GM23248 (cell line): ENCODE data around the gene PSG3. TPM values are rescaled to one million over a fixed set of nuclear protein-coding genes. Genes with fewer than 3 reads are reported as not detected.
"Not testable (repeated sequence)": the region's sequence is repeated elsewhere in the genome, so short reads cannot be mapped to it uniquely, and the experiment has no call there.

Source experiments
- DNase-seq: peaks from one replicate; pipeline ENCODE4 v3.0.0-alpha.2; 2015
- H2AFZ ChIP-seq: fragments of 200-600 bp; sonication (generic); 2 replicates; pipeline ENCODE4 v1.6.1; 2016; ENCODE audit warnings: antibody characterized with exemption
- H3F3A ChIP-seq: fragments of 200-600 bp; sonication (generic); 2 replicates; pipeline ENCODE4 v1.6.1; 2016; ENCODE audit warnings: mild to moderate bottlenecking, antibody characterized with exemption, mixed run types; ENCODE audit not compliant: insufficient read depth
- H3K27ac ChIP-seq: fragments of 200-600 bp; sonication (generic); 2 replicates; pipeline ENCODE4 v1.5.1; 2016; ENCODE audit warnings: mild to moderate bottlenecking
- H3K27me3 ChIP-seq: fragments of 200-600 bp; sonication (generic); replicated peaks from 2 replicates; pipeline ENCODE4 v1.6.1; 2016; ENCODE audit warnings: mild to moderate bottlenecking; ENCODE audit not compliant: insufficient read depth
- H3K36me3 ChIP-seq: fragments of 200-600 bp; sonication (generic); 2 replicates; pipeline ENCODE4 v1.6.1; 2016; ENCODE audit warnings: low read depth, mild to moderate bottlenecking
- H3K4me1 ChIP-seq: fragments of 200-600 bp; sonication (generic); 2 replicates; pipeline ENCODE4 v1.6.1; 2016; ENCODE audit warnings: mild to moderate bottlenecking; ENCODE audit not compliant: insufficient read depth
- H3K4me2 ChIP-seq: fragments of 200-600 bp; sonication (generic); one replicate; pipeline ENCODE4 v1.6.1; 2016; ENCODE audit warnings: mild to moderate bottlenecking; ENCODE audit not compliant: unreplicated experiment
- H3K4me3 ChIP-seq: fragments of 200-600 bp; sonication (generic); 2 replicates; pipeline ENCODE4 v1.5.1; 2016; ENCODE audit warnings: mild to moderate bottlenecking
- H3K79me2 ChIP-seq: fragments of 200-600 bp; sonication (generic); 2 replicates; pipeline ENCODE4 v1.6.1; 2016; ENCODE audit warnings: mild to moderate bottlenecking; ENCODE audit not compliant: insufficient read depth
- H3K9ac ChIP-seq: fragments of 200-600 bp; sonication (generic); 2 replicates; pipeline ENCODE4 v1.6.1; 2016; ENCODE audit warnings: mild to moderate bottlenecking
- H3K9me2 ChIP-seq: fragments of 200-600 bp; sonication (generic); 2 replicates; pipeline ENCODE4 v1.6.1; 2016; ENCODE audit warnings: mixed run types, mild to moderate bottlenecking, moderate library complexity; ENCODE audit not compliant: insufficient read depth
- H3K9me3 ChIP-seq: fragments of 200-600 bp; sonication (generic); one replicate; pipeline ENCODE4 v1.6.1; 2017; ENCODE audit warnings: low read depth
- H4K20me1 ChIP-seq: fragments of 200-600 bp; sonication (generic); 2 replicates; pipeline ENCODE4 v1.6.0; 2016; ENCODE audit not compliant: insufficient read depth
- EZH2 ChIP-seq: fragments of 200-600 bp; sonication (generic); IDR thresholded peaks from 2 replicates; pipeline ENCODE4 v1.6.1; 2018; ENCODE audit warnings: antibody characterized with exemption, mild to moderate bottlenecking; ENCODE audit not compliant: insufficient read depth, poor library complexity, severe bottlenecking
- EZH2phosphoT487 ChIP-seq: fragments of 200-600 bp; sonication (generic); IDR thresholded peaks from 2 replicates; pipeline ENCODE4 v1.6.1; 2018; ENCODE audit warnings: antibody characterized with exemption, moderate library complexity, mild to moderate bottlenecking, low read depth; ENCODE audit not compliant: insufficient read depth
- WGBS, 2 experiments: methylation state at CpG; one replicate each; pipeline ENCODE4 v1.1.6; 2015 to 2017; ENCODE audit warnings: low lambda C conversion rate in 2 of 2, low coverage in 1 of 2; ENCODE audit errors: missing lambda C conversion rate in 2 of 2; 5-methylcytosine and 5-hydroxymethylcytosine counted together
- in situ Hi-C: fragments of 300-500 bp; cut with MboI; formaldehyde crosslinking; loops from 2 replicates; pipeline ENCODE4 v1.15.0; 2020
- polyA plus RNA-seq: library from polyadenylated mRNA; unstranded; fragments of >200 nt; fragmentation: Nextera tagmentation; extraction: Ambion mirVana; gene quantifications from 2 replicates; pipeline ENCODE4 v1.2.1, GENCODE V29; 2016
- total RNA-seq: library from RNA; depleted of rRNA; stranded (reverse); fragments of >200 nt; shearing (Covaris generic); gene quantifications from 2 replicates; pipeline ENCODE4 v1.2.3, GENCODE V29; 2014

The PSG3 gene
- total and polyA plus RNA-seq, 2 experiments from 2014 or later = 0.10 TPM; not detected in 1

DNA sequence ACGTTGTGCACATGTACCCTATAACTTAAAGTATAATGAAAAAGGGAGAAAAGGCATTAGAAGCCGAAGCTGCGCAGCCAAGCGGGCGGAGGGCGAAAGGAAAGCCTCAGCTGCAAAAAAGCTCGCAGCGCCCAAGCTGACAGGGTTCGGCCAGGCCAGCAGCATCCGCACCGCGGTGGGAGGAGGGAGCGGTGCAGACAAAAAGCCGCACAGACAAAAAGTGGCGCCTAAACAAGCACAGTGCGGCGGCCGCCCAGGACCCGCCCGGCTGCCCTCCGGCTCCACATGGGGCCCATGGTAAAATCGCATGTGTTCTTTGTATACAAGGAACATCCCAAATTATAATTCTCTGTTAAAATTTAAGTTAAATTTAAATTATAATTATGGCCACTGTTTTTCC, 42.4 kb downstream of the PSG3 start:
- Histone ChIP-seq H3K4me1 (no peaks in the 10 kb centered on the region), H3K27ac (no peak overlapping the region), H3F3A (no peaks in the 10 kb centered on the region), H3K9me3 (no peaks in the 10 kb centered on the region), H3K79me2 (no peaks in the 10 kb centered on the region), H4K20me1 (no peaks in the 10 kb centered on the region), H2AFZ (no peak overlapping the region), H3K36me3 (no peaks in the 10 kb centered on the region), H3K4me3 (no peak overlapping the region), H3K27me3 (peaks cover 64% of the 10 kb centered on the region), H3K9me2 (no peaks in the 10 kb centered on the region), H3K9ac (no peak overlapping the region), H3K4me2 (no peak overlapping the region)
- in situ Hi-C loops = loop anchor here (10.0 kb wide), 1 partner anchor 47 kb away; the partner anchor contains the start of gene PSG3
- DNase-seq = peak; percentile 11
- WGBS, 2 experiments = 18 to 20% methylated on average over 22 of the region's 22 CpGs
- no peak for TF ChIP-seq EZH2
- TF ChIP-seq EZH2phosphoT487 = no peak

DNA sequence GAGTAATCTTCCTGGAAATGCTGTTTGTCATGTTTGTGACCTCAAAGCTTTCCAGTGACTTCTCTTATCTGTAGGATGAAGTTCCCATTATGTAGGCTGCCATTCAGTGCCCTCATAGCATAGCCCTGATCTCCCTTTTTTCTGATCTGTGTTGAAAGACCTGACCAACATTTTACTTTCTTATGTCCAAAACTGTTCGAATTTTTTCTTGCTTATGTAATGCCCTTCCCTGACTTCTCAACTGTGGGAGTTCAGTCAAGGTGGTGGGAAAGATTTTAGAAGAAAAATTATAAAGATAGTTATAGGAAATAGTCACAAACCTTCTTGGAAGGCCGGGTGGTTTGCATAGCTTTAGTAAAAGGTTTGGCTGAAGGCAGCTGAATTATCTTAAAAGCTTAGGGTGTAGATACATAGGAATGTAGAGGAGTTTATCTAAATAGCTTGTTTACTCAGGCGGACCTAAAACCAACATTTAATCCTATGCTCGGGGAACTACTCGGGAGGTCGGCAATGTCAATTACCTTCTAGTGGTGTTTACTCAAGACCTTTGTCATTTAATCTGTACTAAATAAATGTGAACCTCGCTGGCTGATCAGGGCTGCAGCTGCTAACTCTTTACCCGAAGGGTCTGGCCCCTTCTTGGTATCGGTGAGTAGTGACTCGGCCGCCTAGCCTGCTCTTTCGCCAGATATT, 44.3 kb downstream of the PSG3 start:
- Histone ChIP-seq H3K9me2 (no peaks in the 10 kb centered on the region), H3K4me1 (no peaks in the 10 kb centered on the region), H3K9ac (no peak overlapping the region), H3K27ac (no peak overlapping the region), H3K27me3 (peaks cover 55% of the 10 kb centered on the region), H3K4me3 (no peak overlapping the region), H3F3A (no peaks in the 10 kb centered on the region), H3K4me2 (no peak overlapping the region), H3K36me3 (no peaks in the 10 kb centered on the region), H3K79me2 (no peaks in the 10 kb centered on the region), H2AFZ (no peak overlapping the region), H4K20me1 (no peaks in the 10 kb centered on the region), H3K9me3 (no peaks in the 10 kb centered on the region)
- DNase-seq = no peak
- no peak for TF ChIP-seq EZH2phosphoT487
- TF ChIP-seq EZH2 = no peak
- in situ Hi-C loops = loop anchor here (10.0 kb wide), 1 partner anchor 49 kb away; the partner anchor contains the start of gene PSG3
- 67 to 68% methylated on average over 12 of the region's 12 CpGs for WGBS, 2 experiments

DNA sequence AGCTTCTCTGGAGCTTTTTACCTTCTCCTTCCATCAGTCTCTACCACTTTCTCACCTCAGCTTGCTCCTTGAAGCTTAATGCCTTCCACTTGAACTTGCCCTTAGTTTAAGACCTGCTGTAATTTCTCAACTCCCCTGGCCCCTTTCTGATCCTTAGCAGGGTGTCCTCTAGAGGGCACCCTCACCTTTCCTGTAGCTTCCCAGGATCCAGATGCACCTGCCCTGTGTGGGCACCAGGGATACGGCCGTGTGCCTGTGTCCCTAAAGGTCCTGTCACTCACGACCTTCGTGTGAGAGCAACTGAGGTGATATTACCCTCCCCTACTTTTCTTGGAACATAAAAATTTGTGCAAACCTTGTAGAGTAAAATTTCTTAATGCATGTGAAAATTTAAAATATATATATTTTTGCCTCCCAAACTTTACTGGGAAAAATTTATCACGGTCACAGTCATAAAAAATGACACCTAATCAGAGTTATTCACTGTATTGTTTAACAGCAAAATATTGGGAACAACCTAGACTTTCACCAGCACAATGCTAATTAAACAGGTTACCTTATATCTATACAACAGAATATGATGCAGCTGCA, 46.4 kb downstream of the PSG3 start:
- H3K79me2 ChIP-seq = no peaks in the 10 kb centered on the region
- H3K27me3 ChIP-seq = peaks cover 35% of the 10 kb centered on the region
- H3K4me1 ChIP-seq = no peaks in the 10 kb centered on the region
- no peaks in the 10 kb centered on the region for H3K36me3 ChIP-seq
- no peaks in the 10 kb centered on the region for H3K9me3 ChIP-seq
- no peaks in the 10 kb centered on the region for H3F3A ChIP-seq
- no peak for TF ChIP-seq EZH2
- H3K9me2 ChIP-seq = no peaks in the 10 kb centered on the region
- no peak overlapping the region for H3K9ac ChIP-seq
- peak; percentile 73 for DNase-seq
- H4K20me1 ChIP-seq = no peaks in the 10 kb centered on the region
- no peak overlapping the region for H3K27ac ChIP-seq
- in situ Hi-C loops = loop anchor here (10.0 kb wide), 1 partner anchor 51 kb away; the partner anchor contains the start of gene PSG3
- H2AFZ ChIP-seq = no peak overlapping the region
- H3K4me2 ChIP-seq = no peak overlapping the region
- H3K4me3 ChIP-seq = no peak overlapping the region
- WGBS, 2 experiments = 17 to 20% methylated on average over 5 of the region's 5 CpGs

DNA sequence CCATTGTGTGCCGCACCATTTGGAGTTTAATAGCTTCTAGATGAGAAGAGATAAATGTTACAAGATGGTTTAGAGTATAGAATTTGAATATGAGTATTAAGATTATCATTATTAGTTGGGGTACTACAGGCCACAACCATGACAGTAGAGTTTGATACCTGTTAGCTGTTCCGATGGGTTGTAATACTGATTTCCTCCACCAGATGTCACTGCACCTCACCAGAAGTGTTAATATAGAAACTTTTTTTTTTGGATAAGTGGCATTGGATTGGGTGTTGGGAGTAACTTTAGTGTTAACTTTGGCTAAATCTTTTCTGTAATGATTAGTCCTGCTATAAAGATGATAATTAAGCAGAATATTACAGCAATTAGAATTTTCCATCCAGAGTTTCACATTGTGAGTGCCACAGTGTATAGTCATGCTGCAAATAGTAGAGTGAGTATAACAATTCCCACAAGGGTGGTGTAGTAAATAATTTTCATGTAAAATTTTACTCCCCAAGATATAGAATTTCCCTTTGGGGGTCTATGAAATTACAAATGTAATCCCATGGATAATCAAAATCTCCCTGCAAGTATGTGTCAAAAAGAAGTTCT, 56.3 kb downstream of the PSG3 start:
- Histone ChIP-seq H3K9ac (no peak overlapping the region), H3K79me2 (no peaks in the 10 kb centered on the region), H3K9me3 (no peaks in the 10 kb centered on the region), H3K4me3 (no peak overlapping the region), H3K9me2 (no peaks in the 10 kb centered on the region), H3K4me1 (no peaks in the 10 kb centered on the region), H3F3A (no peaks in the 10 kb centered on the region), H3K27ac (no peak overlapping the region), H4K20me1 (no peaks in the 10 kb centered on the region), H3K36me3 (no peaks in the 10 kb centered on the region), H3K4me2 (no peak overlapping the region), H2AFZ (no peak overlapping the region), H3K27me3 (peaks cover 20% of the 10 kb centered on the region)
- DNase-seq = peak; percentile 32
- TF ChIP-seq EZH2 = no peak
- no peak for TF ChIP-seq EZH2phosphoT487
- WGBS, 2 experiments = 49 to 51% methylated on average over 2 of the region's 2 CpGs
- in situ Hi-C loops = no loop called here

DNA sequence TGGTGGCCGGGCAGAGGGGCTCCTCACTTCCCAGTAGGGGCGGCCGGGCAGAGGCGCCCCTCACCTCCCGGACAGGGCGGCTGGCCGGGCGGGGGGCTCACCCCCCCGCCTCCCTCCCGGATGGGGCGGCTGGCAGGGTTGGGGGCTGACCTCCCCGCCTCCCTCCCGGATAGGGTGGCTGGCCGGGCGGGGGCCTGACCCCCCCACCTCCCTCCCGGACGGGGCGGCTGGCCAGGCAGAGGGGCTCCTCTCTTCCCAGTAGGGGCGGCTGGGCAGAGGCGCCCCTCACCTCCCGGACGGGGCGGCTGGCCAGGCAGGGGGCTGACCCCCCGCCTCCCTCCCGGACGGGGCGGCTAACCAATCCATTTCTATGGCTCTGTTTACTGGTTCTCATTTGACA, 64.0 kb downstream of the PSG3 start:
- not testable (repeated sequence) for H3K79me2 ChIP-seq
- WGBS, 2 experiments = 81 to 83% methylated on average over 2 to 20 of the region's 27 CpGs

DNA sequence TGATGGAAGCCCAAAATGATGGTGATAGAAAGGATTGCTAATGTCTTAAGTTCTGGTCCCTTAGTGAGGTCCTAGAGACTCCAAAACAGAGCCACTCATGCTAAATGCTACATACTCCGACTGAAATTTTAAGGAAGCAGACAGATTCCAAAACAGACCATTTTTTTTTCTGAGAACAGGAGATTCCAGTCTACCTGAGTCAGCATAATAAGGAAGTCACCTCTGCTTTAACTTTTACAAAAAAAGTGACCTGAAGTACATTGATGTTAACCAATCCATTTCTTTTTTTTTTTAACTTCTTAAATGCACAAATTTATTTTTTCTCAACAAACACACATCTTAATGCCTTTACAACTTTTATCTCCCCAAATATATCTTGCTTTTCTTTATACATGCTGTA, 65.7 kb downstream of the PSG3 start:
- H4K20me1 ChIP-seq, H3K27ac ChIP-seq, H2AFZ ChIP-seq, H3K36me3 ChIP-seq, H3K4me3 ChIP-seq, H3K9me3 ChIP-seq, H3K9me2 ChIP-seq, H3K9ac ChIP-seq, H3F3A ChIP-seq, H3K4me1 ChIP-seq, in situ Hi-C loops, DNase-seq, H3K4me2 ChIP-seq, H3K79me2 ChIP-seq: not testable (repeated sequence)
- 50 to 64% methylated on average over 1 of the region's 1 CpG for WGBS, 2 experiments
- peaks cover 30% of the 10 kb centered on the region for H3K27me3 ChIP-seq

More for the DNA sequence above, 64.0 kb downstream of the PSG3 start:
- in situ Hi-C loops, H3F3A ChIP-seq, H3K4me1 ChIP-seq, H3K4me2 ChIP-seq, H3K27ac ChIP-seq, H2AFZ ChIP-seq, H3K9ac ChIP-seq, H3K4me3 ChIP-seq, DNase-seq, H3K36me3 ChIP-seq, H3K9me3 ChIP-seq, H4K20me1 ChIP-seq, H3K9me2 ChIP-seq: not testable (repeated sequence)
- H3K27me3 ChIP-seq = peaks cover 34% of the 10 kb centered on the region
